NCI-H2081 treated with DMSO at 0.1 percent for 48 hours (cell line): ENCODE results near the gene RIPPLY3.
"Not testable (repeated sequence)": the region's sequence is repeated elsewhere in the genome, so short reads cannot be mapped to it uniquely, and the experiment has no call there.

Experiments
- DNase-seq: peaks from one replicate; lab custom pipeline; 2025; lab: John Stamatoyannopoulos, UW

Gene RIPPLY3

GRCh38 chr21:36981049-36981391 lies 25.5 kb upstream of the RIPPLY3 start:
- no peak for DNase-seq

DNA sequence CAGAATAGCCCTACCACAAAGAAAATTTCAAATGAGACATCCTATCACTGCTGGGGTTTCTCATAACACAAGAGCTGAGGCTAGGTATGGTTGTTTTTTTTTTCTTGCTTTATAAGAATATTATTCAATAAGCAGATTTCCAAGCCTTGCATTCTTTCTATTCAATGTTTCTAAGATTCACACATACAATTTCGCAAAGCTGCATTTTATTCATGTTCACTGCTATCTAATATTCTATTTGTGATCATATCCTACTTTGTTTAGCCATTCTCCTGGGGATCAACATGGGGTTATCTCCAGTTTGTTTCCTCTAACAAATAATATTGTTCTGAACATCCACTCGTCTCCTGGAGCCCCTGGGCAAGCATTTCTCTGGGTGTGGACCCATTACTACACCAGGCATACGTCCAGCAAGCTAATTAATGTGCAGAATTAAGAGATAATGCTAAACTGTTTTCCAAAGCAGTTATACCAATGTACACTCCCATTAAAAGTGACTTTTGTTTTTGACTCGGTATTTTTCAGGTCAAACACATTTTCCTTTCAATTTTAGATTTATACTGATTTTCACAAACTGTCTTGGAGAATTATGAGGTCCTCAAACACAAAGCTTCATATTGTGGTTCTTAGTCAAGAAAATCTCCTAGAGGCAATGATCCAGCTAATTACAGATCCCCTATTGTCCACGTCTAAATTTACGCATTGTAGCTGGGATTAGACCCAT lies 24.4 kb upstream of the RIPPLY3 start:
- DNase-seq, result no peak

DNA sequence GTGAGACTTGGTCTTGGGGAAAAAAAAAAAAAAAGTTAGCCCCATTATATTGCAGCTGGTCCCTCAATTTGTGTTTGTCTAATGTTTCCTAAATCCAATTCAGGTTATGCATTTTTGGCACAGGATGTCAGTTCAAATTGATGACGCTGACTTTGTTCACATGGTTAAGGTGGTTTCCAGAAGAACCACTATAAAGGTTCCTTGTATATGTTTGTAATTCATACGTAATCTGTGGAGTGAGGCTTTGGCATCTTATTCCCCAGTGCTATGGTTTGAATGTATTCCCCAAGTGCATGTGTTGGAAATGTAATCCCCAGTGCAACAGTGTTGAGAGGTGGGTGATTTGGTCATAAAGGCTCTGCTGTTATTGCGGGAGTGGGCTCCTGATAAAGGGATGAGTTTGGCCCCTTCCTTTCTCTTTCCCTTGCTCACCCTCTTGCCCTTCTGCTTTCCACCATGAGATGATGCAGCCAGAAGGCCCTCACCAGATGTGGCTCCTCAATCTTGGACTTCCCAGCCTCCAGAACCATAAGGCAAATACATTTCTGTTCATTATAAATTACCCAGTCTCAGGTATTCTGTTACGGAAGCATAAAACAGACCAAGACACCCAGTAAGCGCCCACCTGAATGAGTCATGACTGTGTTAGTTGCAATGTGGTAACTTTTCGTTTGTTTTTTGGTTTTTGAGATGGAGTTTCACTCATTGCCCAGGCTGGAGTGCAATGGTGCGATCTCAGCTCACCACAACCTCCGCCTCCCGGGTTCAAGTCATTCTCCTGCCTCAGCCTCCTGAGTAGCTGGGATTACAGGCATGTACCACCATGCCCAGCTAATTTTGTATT lies 20.5 kb upstream of the RIPPLY3 start:
- DNase-seq, result no peak

DNA sequence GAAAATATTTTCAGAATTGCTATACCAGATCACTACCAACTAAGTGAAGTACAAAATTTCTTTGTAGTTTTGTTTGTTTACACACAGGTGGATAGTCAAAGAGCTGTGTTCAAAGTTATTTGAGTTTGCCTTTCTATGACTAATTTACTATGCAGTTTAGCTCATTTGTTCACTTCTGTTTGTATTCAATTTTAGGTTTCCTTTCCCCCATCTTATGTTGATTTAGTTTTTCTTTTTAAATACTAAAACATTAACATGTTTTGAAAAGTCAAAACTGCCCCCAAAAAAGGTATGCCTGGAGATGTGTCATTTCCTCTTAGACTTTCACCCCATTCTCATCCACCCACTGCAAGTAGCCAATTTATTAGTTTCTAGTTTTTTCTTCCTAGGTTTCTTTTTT lies 18.7 kb upstream of the RIPPLY3 start:
- DNase-seq, result no peak

GRCh38 chr21:36988536-36988935 lies 18.0 kb upstream of the RIPPLY3 start:
- DNase-seq, result no peak

DNA sequence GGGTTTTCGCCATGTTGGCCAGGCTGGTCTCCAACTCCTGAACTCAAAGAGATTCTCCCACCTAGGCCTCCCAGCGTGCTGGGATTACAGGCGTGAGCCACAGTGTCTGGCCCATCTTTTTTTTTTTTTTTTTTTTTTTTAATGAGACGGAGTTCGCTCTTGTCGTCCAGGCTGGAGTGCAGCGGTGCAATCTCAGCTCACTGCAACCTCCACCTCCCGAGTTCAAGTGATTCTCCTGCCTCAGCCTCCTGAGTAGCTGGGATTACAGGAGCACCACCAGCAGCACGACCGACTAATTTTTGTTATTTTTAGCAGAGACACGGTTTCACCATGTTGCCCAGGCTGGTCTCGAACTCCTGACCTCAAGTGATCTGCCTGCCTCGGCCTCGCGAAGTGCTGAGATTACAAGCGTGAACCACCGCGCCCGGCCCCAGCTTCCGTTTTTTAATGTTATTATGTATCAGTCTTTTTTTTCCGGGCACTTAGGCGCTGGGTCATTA lies 17.3 kb upstream of the RIPPLY3 start:
- peak; percentile 50 for DNase-seq

GRCh38 chr21:36989699-36990507 lies 16.6 kb upstream of the RIPPLY3 start:
- peak; percentile 75 for DNase-seq

- no peak for DNase-seq
These were observed 15.8 kb upstream of the RIPPLY3 start for GRCh38 chr21:36990508-36991205.

- no peak for DNase-seq
These were observed 13.8 kb upstream of the RIPPLY3 start for GRCh38 chr21:36992671-36993070.

DNA sequence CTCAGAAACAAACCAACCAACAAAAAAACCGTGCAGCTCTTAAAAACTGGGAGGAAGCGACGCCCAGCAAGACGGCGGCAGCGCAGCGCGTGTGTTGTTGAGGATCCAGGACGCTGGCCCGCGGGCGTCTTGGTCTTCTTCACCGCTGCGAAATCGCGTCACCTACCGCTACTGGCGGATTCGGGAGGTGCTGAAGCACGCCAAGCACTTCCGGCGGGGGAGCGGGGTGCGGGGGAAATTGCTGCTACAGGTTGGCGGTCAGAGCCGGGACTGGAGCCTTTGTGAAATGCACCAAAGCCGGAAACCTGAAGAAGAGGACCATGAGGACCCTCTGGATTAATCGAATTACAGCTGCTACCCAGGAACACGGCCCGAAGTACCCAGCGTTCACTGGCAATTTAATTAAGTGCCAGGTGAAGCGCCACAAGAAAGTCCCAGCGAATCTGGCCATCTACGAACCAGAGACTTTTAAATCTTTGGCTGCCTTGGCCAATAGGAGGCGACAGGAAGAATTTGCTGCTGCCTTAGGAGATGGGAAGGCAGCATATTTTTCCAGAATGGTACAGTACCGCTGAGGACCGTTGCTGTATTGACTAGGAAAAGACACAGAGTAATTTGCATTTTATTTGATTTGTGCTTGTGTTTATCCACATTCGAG lies 11.9 kb upstream of the RIPPLY3 start:
- DNase-seq, result no peak

- not testable (repeated sequence) for DNase-seq
These were observed 11.2 kb upstream of the RIPPLY3 start for GRCh38 chr21:36995285-36995684.

DNA sequence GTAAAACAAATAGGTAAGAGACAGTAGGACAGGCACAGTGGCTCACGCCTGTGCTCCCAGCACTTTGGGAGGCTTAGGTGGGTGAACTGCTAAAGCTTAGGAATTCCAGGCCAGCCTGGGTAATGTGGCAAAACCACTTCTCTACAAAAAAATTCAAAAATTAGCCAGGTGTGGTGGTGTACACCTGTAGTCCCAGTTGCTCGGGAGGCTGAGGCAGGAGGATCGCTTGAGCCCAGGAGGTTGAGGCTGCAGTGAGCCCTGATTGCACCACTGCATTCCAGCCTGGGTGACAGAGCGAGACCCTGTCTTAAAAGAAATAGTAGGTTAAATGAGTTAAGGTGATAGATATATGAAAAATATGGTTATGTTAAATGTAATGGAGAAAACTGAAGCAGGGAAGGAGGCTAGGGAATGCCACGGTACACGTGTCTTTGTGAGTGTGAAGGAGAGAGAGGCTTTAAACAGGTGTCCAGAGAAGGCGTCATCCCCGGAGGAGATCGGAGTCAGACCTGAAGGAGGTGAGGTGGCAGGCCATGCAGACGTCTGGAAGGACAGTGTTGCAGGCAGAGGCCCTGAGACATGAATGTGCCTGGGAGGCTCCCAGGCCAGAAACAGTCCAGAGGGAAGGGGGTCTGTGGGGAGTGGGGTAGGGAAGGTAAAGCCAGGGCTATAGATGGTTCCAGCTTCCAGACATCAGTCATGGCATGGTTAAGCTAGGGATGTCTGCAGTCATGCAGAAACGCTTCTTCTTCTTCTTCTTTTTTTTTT lies 7.2 kb upstream of the RIPPLY3 start:
- no peak for DNase-seq

DNA sequence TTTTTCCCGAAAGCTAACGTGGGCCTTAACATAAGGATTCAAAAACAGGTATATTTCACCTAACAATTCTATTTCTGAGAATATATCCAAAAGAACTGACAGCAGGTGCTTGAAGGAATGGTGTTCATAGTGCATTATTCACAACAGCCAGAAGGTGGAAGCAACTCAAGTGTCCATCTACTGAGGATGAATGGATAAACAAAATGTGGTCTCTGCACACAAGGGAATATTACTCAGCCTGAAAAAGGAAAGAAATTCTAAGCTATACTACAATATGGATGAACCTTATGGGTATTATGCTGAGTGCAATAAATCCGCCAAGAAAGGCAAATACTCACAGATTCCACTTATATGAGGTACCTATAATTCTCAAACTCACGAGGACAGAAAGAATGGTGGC lies 6.1 kb upstream of the RIPPLY3 start:
- no peak for DNase-seq

- no peak for DNase-seq
These were observed 5.1 kb upstream of the RIPPLY3 start for GRCh38 chr21:37001441-37001840.

GRCh38 chr21:37002851-37003250 lies 3.7 kb upstream of the RIPPLY3 start:
- DNase-seq, result not testable (repeated sequence)

DNA sequence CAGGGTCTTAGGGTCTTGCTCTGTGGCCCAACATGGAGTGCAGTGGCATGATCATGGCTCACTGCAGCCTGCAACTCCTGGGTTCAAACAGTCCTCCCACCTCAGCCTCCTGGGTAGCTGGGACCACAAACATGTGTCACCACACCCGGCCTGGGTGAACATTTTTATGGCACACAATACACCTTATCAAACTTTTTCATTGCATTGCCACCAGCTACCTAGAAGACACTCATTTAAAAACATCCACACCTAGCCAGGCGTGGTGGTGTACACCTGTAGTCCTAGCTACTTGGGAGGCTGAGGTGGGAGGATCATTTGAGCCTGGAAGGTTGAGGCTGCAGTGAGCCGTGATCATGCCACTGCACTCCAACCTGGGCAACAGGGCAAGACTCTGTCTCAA lies 2.6 kb upstream of the RIPPLY3 start:
- not testable (repeated sequence) for DNase-seq

DNA sequence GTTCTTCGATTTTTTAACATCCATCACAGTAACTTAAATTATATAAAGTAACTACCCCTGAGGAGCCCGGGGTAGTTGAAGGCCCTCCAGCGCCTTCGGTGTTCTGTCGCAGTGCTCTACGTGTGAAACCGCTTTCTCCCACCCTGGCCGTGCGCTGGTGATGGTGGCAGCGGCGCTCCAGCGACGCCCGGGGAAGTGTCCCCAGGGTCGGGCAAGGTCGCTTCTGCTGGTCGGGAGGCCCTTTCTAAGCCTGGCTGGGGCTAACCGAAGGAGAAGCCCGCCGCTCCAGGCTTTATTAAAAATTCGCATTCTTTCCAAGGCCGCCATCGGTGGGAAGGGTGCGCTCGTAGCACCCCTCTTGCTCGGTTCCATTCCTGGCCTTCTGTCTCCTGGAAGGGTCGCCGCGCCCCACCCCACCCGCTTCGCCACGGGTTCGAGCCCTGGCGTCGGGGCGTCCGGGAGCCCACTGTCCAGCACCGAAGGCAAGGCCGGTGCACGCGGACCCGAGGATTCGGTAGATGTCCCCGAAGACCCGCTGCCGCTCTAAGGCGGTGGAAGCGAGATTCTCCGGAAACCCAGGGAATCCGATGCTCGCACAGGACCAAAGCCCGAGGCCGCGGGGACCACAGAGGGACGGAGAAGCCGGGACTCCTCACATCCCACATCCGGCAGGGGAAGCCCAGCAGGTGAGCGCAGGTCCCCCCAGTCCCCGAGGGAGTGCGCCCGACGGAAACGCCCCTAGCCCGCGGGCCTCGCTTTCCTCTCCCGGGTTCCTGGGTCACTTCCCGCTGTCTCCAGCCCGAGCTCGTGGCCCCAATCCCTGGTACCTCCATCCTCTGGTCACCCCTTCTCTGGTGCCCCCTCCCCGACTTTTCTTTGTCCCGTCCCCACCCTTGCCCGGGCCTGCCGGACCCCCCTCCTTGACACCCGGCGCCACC lies 685 bp upstream of the RIPPLY3 start:
- no peak for DNase-seq

DNA sequence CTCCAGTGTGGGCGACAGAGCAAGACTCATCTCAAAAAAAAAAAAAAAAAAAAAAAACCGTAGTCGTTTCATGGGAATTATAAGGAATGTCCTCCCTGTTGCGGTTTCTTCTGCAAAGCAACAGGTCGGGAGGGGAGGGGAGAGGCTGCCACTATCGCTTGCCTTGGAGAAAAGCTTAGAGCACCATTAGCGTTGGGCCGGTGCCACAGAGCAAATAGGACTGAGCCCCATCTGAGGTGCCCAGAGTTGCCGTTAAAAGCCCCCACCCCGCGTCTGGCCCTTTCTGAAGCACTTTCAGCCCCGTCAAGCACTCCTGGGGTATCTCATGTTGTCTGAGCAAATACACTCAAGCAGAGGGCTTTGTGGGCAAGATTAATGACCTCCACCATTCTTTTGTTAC lies 2.2 kb downstream of the RIPPLY3 start:
- peak; percentile 94 for DNase-seq

GRCh38 chr21:37009740-37010341 lies 3.3 kb downstream of the RIPPLY3 start:
- DNase-seq, result peak; percentile 77
